Activated naive CD8-positive, alpha-beta T cell treated with anti-CD3 and anti-CD28 coated beads, Interleukin-2, amount 50 U/mL, for 16 hours (primary cell): Measurements from ENCODE around the gene CACNB2.

Experiments used
- DNase-seq: peaks from one replicate; pipeline ENCODE4 v3.0.0-alpha.2; 2020; ENCODE audit warnings: low read depth, low spot score

CACNB2 gene

DNA sequence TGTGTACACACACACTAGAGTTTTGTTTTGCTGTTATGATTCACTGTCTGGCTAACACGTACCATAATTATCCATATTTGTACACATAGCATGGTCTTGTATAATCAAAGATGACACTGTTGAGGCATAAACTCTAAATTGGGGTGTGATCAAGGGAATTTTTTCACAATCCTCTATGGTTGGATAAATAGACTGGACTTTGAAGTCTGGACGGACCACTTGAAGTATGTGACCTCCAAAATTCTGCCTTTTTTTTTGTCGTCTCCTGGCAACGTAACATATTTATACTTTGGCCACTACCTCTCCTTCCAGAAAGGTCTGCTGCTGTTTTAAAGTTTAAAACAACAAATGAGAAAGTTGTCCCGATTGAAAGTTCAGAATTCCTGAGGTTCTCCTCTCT, 193.4 kb downstream of the CACNB2 start:
- no peak for DNase-seq

DNA sequence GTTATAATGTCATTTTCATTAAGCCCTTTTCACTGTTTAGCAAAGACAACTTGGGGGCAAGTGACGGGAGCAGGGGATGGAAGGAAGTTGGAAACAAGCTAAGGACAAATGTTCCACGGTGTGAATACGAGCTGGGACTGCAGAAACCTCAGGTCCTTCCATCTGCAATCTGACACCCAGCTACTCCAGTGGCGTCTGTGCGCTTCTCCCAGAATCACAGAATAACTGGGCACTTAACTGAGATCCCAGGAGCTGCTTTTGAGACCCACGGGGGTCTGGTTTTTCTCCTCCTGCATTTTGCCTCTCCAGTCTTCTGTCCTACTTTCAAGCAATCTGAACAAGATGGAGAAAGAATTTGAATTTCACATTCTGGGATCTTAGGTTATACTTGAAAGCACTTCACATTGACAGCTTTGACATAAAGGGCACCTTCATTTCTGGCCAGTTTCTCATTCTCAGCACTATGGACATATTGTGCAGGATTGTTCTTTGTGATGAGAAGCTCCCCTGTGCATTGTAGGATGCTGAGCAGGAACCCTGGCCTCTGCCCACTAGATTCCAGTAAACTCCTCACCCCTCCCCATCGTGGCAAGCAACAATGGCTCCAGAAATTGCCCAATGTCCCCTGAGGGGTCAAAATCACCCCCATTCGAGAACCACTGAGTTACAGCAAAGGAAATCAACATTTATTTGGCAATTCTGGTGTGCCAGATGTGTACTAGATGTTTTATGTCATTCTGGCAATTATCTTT, 194.1 kb downstream of the CACNB2 start:
- no peak for DNase-seq

DNA sequence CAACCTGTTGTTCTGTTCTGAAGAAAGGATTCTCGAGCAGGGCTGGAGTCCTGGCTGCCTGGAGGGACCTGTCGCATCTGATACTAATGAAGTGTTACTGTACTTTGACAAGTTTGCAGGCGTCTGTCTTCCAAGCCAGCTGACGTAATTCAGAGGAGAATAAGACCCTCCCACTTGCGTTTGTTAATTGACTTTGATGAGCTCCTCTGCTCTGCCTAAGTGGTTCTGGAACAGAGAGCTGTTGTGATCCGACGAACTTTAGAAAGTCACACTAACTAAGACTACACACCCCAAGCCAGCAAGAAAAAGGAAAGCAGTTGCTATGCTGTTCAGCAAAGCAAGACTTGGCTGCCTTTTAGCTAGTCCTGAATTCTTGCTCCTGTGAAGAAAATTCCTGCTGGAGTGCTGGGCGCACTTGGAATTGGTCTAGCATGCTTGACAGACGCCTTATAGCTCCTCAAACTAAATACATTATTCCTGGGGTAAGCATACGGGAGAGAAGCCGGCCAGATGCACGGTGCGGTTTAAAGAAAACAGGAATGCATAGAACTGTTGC, 200.3 kb downstream of the CACNB2 start:
- no peak for DNase-seq

DNA sequence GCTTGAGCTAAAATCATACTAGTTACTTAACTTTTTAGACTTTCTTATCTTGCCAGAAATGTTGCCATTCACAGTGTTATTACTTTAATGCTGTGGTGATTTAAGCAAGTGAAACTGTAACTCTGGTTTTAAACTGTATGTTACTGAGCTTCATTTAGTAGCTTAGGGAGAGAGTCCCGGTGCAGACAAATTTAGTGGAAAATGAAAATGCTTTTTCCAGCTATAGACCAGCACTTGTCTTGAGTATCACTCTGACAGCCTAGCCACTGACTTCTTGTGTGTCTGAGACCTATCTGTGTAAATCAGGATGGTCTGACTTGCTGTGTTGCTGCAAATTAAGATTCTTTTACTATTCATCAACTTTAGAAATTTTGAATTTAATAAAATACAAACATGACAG, 200.8 kb downstream of the CACNB2 start:
- DNase-seq: no peak

DNA sequence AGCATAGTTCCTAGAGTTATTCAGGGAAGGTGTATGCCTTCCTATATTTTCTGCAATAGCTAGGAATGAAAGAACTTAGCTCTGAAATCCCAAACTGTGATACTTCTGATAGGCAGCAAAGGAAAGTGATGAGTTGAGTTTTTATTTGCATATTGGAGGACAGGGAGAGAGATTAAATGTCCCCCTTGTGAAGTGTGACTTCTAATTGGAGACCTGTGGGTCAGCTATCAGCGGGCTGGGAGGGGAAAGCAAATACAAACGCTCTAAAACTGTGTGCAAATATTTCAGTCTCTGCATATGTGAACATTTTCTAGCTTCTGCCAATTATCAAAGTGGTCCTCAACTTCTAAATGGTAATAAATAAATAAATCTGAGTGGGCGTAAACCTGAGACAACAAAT, 203.3 kb downstream of the CACNB2 start:
- no peak for DNase-seq

DNA sequence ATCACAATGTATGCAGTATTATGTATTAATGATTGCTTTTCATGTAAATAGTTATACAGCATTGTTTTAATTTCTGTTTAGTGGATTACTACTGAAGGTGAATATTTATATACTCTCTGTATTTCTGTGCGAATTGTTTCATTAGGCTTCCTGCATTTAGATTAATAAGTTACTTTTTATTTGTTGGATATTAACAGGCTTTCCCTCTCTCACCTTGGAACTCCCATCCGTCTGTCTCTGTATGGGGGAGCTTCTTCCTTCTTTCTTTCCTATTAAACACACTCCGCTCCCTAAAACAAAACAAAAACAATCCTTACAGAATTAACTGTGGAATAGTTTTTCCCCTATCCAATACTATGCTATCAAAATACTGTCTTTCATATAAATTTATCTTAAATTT, 205.1 kb downstream of the CACNB2 start:
- DNase-seq: no peak

DNA sequence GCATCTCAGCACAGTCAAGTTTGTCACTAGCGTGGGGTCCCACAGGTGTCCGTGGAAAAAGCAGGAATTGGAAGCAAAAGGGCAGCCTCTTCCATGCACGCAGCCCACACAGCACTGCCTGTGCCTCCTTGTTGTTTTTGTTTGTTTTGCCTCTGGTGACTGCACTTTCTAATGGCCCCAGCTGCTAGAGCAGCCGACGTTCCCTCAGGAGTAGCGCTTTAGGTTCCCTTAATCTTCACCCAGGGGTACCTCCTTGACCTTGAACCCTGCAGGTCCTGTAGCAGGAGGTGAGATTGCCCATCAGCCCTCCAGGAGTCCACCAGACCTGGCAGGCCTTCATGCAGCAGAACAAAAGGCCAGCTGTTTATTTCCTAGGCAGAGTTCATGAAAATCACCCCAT, 210.1 kb downstream of the CACNB2 start:
- DNase-seq: no peak

DNA sequence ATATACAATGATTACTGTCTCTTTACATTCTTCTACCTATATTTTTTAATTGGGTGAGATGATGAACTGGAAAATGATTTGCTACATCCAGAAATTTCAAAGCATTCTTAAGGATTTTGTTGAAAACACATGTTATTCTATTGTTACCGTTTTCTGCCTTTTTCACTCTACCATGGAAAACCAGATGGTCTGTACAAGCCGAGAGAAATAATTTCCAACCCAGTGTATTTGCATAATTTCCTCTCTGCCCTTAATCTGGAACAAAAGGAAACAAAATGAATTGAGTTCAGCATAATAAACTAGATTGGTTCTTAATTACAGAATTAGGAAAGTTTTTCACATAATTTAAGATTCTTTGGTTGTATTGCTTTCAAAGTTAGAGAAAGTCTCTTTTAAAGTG, 211.2 kb downstream of the CACNB2 start:
- no peak for DNase-seq

DNA sequence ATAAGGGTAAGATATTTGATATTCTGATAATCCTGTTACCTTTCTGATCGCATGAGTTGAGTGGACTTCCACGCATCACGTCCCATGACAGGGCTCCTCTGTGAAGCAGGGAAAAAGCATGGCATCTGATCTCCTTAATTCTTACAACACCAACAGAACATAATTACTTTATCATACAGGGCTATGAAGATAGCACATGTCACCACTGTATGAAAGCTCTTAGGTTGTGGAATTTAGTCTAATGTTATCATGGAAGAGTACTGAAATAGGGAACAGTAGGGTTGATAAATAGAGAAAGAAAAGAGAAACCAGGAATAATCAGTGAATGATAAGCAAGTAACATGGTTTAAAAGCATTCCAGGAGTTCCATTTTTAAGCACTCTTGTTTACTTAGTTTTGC, 212.0 kb downstream of the CACNB2 start:
- DNase-seq: no peak

DNA sequence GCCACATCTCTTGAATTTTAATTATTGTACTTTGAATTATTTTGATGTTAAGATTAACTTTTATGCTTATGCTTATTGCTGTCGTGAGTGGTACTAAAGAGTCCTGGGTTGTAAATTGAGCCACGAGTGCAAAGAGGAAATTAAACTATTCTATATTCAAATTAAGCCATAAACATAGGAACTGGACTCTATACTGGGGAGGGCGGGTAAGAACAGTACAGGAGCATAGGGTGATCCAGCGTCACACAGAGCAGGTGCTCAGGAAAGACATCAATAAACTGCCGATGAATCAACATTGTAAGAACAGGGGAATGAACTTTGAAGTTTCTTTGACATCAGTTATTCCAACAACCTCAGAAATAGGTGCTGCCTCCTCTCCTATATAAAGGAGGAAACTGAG, 219.6 kb downstream of the CACNB2 start:
- no peak for DNase-seq

DNA sequence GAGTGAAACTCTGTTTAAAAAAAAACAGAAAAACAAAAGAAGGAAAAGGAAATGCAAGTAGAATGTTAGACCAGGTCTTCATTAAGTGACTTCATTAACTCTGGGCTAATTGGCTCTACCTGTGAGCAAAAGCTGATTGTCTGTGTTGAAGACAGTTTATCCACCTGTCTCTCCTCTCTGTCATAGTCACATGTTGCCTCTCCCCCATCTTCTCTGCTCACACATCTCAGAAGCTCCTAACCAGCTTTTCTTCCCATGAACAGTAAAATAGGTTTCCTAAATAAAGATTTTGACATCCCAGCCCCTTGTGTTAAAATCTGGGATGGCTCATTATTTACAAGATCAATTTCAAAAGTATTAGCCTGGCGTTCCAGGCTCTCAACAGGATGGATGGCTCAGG, 222.7 kb downstream of the CACNB2 start:
- DNase-seq: no peak

DNA sequence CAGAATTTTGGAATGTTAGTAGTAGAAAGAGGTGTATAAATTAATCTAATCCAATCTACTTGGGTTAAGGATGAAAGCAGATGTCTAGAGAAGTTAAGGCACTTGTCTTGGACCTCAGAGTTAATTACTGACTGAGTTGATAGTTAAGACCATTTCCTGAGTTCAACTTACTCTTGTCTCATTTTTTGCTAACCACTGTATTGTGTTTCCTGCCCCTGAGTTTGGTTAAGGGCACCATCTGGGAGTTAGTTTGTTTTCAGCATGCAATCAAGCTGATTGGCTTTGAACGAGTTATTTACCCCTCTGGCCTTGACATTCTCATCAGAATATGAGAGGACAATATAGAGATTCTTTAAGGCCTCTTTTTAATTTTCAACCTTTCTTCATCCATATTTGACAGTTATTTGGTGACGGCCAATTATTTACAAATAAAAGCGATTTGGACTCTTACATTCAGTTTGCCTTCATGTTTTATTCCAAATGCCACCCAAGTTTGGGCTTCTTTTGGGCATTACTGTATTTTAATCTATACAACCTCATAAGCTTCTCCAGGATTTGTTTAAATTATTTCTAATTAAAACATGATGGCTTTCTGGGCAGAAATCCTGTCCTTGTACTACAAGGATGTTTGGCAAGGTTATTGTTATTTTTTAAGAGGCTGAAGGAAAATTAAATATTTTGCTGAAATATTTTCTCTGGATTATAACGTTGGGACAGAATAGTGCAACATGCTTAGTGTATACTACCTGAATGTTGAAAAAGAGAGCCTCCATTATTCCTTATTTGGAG, 225.0 kb downstream of the CACNB2 start:
- DNase-seq: no peak

DNA sequence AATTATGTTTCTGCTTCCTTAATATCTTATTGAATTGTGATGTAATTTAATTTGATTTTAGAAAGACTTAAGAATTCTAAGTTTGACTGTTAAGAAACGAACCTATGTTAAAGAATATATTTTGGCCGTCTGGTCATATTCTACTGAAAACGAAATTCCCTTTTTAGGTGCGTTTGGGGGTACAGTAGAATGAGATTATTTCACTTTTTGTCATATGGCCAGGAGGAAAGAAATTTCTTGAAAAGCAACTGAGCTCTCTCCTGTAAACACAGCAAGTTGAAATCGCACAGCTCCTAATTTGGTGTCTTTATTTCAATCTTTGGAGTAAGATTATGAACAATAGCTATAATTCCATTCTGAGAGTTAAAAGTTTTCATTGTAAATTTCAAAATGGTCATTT, 227.6 kb downstream of the CACNB2 start:
- DNase-seq: no peak

DNA sequence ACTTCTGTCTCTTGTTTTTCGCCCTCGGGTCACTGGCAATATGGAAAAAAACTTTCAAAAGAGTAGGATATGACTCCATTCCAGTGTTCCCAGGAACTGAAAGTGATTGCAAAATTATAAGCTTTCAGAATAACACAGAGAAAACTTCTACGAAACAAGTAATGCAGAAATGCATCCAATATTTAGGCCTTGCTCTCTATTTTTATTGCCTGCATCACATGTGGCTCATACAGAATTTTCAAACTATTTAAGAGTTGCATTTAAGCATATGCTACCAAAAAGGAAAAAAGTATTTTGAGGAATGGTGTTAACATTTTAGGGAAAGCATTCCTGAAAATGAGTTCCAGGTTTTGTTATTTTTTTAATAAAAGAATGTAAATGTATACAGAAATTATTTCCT, 228.0 kb downstream of the CACNB2 start:
- DNase-seq: no peak

DNA sequence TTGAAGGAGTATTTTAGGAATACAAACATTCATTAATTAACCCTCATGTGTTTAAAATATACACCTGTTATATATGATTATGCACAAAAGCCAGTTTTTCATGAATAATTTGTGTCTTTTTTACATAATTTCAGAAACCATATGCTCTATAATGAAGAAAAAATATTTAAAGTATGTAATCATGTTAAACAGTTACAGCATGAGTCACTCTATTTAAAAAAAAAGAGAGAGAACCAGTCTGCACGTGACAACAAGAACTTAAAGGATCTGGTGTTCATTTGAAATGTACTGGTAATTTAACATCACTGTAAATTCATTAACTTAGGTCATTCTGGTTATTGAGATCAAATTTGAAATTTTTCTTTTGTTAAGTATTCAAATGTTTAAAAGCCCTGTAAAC, 228.5 kb downstream of the CACNB2 start:
- DNase-seq: no peak

DNA sequence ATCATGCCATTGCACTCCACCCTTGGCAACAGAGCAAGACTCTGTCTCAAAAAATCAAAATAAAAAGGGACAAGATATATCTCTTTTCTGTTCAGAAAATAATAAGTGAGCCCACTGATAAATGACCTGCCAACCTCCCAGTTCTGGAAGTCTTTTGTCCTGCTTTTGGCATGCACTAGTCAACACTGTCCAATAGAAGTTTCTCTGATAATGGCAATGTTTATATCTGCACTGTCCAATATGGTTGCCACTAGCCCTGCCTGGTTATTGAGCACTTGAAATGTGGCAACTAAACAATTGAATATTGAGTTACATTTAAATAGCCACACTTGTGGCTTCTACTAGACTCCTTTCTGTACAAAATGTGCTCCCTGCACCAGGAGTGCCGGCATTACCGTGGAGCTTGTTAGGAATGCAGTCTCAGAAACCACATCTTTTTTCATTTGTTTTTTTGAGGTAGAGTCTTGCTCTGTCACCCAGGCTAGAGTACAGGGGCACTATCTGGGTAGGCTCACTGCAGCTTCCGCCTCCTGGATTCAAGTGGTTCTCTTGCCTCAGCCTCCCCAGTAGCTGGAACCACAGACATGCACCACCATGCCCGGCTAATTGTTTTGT, 229.7 kb downstream of the CACNB2 start:
- DNase-seq: no peak

DNA sequence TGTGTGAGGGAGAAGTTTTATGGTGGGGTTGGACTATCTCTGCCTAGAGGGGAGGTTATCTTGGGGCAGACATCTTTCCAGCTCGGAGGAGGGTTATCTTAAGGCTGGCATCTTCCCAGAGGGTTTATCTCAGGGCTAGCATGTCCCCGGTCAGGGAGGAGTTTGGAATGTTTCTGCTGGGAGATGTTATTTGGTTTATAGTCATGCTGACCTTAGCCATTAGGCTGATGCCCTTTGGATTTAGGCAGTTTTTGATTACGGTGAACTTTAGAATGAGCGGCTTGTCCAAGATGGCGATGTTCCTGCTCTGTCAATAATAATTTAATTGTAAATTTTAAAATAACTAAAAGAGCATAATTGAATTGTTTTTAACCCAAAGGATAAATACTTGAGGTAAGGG, 236.4 kb downstream of the CACNB2 start:
- no peak for DNase-seq

DNA sequence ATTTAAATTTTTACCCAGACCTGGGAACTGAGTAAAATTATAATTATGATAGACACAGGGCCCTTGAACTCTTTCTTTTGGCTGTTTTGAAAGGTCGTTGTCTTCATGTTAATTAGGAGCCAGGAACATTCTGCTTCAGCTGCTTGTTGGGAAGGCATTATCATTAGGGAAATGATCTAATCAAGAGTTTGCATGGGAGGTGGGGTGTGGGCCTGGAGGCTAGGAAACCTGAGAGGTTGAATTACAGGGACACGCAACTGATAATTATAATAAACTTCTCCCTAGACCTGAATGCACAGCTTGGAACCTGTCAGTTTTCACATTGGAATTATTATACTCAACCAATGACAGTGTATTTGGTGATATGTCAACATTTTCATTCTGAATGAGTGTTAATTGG, 237.7 kb downstream of the CACNB2 start:
- no peak for DNase-seq

DNA sequence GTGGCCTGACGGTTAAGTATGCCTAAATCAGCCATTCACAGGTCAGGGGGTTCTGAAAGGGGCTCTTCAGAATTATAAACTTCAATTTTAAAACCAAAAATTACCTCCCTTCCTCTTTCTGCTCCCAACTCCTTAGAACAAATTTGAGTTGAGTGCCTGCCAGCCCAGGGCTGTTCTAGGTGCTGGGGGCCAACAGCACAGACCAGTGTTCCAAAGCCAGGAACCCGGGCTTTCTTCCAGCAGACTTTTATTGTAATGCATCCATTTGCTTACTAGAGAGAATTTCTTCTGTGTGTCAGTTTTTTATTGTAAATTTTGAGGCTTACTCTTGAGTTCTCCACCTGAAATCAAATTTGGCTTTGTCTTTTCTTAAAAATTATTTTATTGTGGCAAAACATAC, 238.5 kb downstream of the CACNB2 start:
- no peak for DNase-seq

DNA sequence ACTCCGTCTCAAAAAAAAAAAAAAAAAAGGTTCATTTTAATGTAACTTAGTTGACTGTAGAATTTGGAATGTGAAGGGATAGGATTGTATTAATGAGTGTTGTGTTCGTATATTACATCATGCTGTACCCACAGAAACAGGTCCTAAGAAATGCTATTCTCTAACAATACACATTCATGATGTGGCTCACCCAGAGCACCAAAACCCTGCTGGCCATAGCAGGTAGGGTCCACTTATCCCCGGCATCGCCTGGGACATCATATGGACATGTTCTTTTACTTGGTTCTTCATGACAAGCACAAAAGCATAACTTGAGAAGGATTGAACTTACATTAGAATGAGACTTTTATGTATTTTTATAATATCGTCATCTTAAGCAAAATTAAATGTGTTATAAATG, 241.5 kb downstream of the CACNB2 start:
- DNase-seq: no peak

DNA sequence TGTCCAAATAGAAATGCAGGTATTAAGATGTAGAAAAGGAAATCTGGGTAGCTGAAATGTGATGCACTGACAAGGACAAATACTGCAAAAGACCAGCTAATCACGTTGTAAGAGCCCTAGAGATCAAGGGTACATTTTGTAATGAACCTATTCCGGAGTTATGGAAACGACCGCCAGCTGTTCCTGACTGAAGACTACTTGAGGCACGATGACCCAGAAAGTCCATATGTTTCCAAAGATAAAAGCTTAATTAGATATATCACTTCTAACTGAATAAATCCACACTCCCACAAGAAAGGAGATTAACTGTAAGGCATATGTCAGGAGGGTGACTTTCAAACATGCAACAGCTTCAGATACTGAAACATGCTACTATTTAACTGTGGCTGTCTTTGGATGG, 257.7 kb downstream of the CACNB2 start:
- no peak for DNase-seq

DNA sequence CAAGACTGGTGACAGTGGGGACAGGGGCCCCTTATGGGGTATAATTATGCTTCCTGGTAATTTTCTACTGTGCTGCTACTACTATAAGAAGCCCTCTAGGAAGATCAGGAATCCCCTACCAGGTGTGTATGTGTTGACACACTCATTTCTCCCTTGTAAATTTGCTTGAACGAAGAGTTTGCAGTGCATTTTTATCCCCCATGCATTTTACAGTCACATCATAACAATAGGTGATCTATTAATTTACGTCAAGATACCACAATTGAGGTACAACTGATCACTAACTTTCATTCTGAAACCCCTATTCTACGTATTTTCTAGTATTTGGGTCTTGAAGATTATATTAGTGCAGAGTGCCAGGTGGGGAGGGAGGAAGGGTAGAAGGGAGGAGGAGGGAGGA, 258.9 kb downstream of the CACNB2 start:
- DNase-seq: no peak
